Measurements from ENCODE around the gene ZKSCAN7. TPM values are rescaled to one million over a fixed set of nuclear protein-coding genes. Genes with fewer than 3 reads are reported as not detected.

The ZKSCAN7 gene
- 14.0 and 17.8 TPM in 2 replicates for total RNA-seq (2014; rRNA removed; shearing (Covaris generic))
- polyA plus RNA-seq (2016; fragmentation: Nextera tagmentation; extraction: Ambion mirVana), result 4.4 and 4.7 TPM in 2 replicates
- long read RNA-seq, partial matches to known transcripts, result 1 of 6 reads
- long read RNA-seq, other reads (novel, unspliced or antisense), result 4 of 6 reads

GRCh38 chr3:44554626-44555592 is at the start of gene ZKSCAN7:
Gene ZKSCAN7 (plus strand): TSS chr3:44555193. CDS start chr3:44557048, 1,855 bp downstream.
- H3K27me3 ChIP-seq (ENCODE audit: insufficient read depth), result peaks cover 28% of the 10 kb centered on the region; the same call in 1 of the 2 replicates
- H3F3A ChIP-seq (replicated peaks; ENCODE audit: low read depth), result no peaks in the 10 kb centered on the region
- H3K36me3 Mint-ChIP-seq (ENCODE audit: low read depth), result peaks cover 38% of the 10 kb centered on the region
- H3K4me1 Mint-ChIP-seq, result peaks cover 15% of the 10 kb centered on the region
- H3K9me3 Mint-ChIP-seq, result peaks cover 8% of the 10 kb centered on the region; the same call in 2 of the 3 replicates
- H3K27ac Mint-ChIP-seq, result peak within 1 kb of the TSS; percentile 89
- DNase-seq (ENCODE audit: low spot score) (peak; percentile 88), ATAC-seq (peak; percentile 96)
- H3K4me2 ChIP-seq, result peak within 1 kb of the TSS; percentile 99
- peaks cover 12% of the 10 kb centered on the region for H3K9me2 ChIP-seq (ENCODE audit: insufficient read depth)
- peaks cover 11% of the 10 kb centered on the region; the same call in 1 of the 2 replicates for H3K4me1 ChIP-seq (ENCODE audit: insufficient read depth)
- H3K27me3 Mint-ChIP-seq (ENCODE audit: insufficient read depth, low read depth, poor library complexity), result peaks cover 10% of the 10 kb centered on the region
- H3K79me2 ChIP-seq (replicated peaks; ENCODE audit: insufficient read depth), result peaks cover 15% of the 10 kb centered on the region
- no peaks in the 10 kb centered on the region for H4K20me1 ChIP-seq (replicated peaks; ENCODE audit: insufficient read depth)
- H3K4me3 Mint-ChIP-seq, result peak within 1 kb of the TSS; percentile 97
- H2AFZ ChIP-seq, result peak within 1 kb of the TSS; percentile 86
- peaks cover 12% of the 10 kb centered on the region for H3K36me3 ChIP-seq (ENCODE audit: insufficient read depth)
- no peak within 1 kb of the TSS for H3K27ac ChIP-seq (ENCODE audit: low read depth)
- H3K4me3 ChIP-seq, result peak within 1 kb of the TSS; percentile 98
- no peak for TF ChIP-seq JUNB (IDR thresholded peaks at IDR 0.05; ENCODE audit: unreplicated experiment)
- no peak for TF ChIP-seq CREB1 (CRISPR knock-in tag; IDR thresholded peaks at IDR 0.05; ENCODE audit: low read depth)
- peak; percentile 9 for TF ChIP-seq REST (IDR thresholded peaks at IDR 0.05; ENCODE audit: unreplicated experiment)
- no peak for TF ChIP-seq EZH2 (IDR thresholded peaks at IDR 0.05; ENCODE audit: low read depth, unreplicated experiment)
- TF ChIP-seq CTCF (conservative IDR thresholded peaks at IDR 0.05; ENCODE audit: low read depth in 2 of 2), result no peak
- TF ChIP-seq ZNF462 (CRISPR knock-in tag; IDR thresholded peaks at IDR 0.05), result no peak
- no peak for TF ChIP-seq NANOG (IDR thresholded peaks at IDR 0.05; ENCODE audit: borderline replicate concordance)
- TF ChIP-seq ZNF114 (CRISPR knock-in tag; IDR thresholded peaks at IDR 0.05), result no peak
- TF ChIP-seq EZH2phosphoT487 (IDR thresholded peaks at IDR 0.05; ENCODE audit: unreplicated experiment), result no peak
- TF ChIP-seq ZNF331 (CRISPR knock-in tag; IDR thresholded peaks at IDR 0.05; ENCODE audit: low read depth), result no peak
- TF ChIP-seq ETS1 (IDR thresholded peaks at IDR 0.05), result 0 out of 2 replicates have a peak, but pooled peaks have one; percentile 44
- no peak for TF ChIP-seq STAT1 (IDR thresholded peaks at IDR 0.05; ENCODE audit: unreplicated experiment)
